ENCODE results near the gene LRRC8E. TPM values are rescaled to one million over a fixed set of nuclear protein-coding genes. Genes with fewer than 3 reads are reported as not detected.

The LRRC8E gene
- total RNA-seq, 1 experiment from 2014 or later = not detected

GRCh38 chr19:7905268-7905667 is 17.0 kb downstream of the LRRC8E start:
- Histone ChIP-seq H3K9me2 (replicated peaks; ENCODE audit: insufficient read depth, low read length) (no peaks in the 10 kb centered on the region), H4K20me1 (ENCODE audit: insufficient read depth, low read depth, low read length) (no peaks in the 10 kb centered on the region; the same call in 1 of the 2 replicates), H3K9ac (ENCODE audit: low read length) (peak overlapping the region; percentile 91), H3K4me1 (ENCODE audit: low read length) (peaks cover 19% of the 10 kb centered on the region), H3K36me3 (ENCODE audit: insufficient read depth, low read length) (no peaks in the 10 kb centered on the region), H3K4me3 (ENCODE audit: low read length) (peak overlapping the region; percentile 97; the same call in 1 of the 2 replicates), H3K79me2 (ENCODE audit: low read length) (peaks cover 27% of the 10 kb centered on the region), H3K9me3 (ENCODE audit: low read length) (no peaks in the 10 kb centered on the region), H3K27me3 (ENCODE audit: low read length) (no peaks in the 10 kb centered on the region), H3K4me2 (ENCODE audit: low read depth, low read length, poor library complexity, severe bottlenecking) (peak overlapping the region; percentile 94), H2AFZ (ENCODE audit: low read length) (no peak overlapping the region), H3K27ac (ENCODE audit: low read length) (no peak overlapping the region)
- no peak for DNase-seq

- H4K20me1 ChIP-seq (ENCODE audit: insufficient read depth, low read depth, low read length) = no peaks in the 10 kb centered on the region; the same call in 1 of the 2 replicates
- no peak overlapping the region for H3K4me3 ChIP-seq (ENCODE audit: low read length)
- no peak overlapping the region for H2AFZ ChIP-seq (ENCODE audit: low read length)
- H3K27ac ChIP-seq (ENCODE audit: low read length) = no peak overlapping the region
- DNase-seq = no peak
- H3K9me2 ChIP-seq (replicated peaks; ENCODE audit: insufficient read depth, low read length) = no peaks in the 10 kb centered on the region
- peaks cover 19% of the 10 kb centered on the region for H3K4me1 ChIP-seq (ENCODE audit: low read length)
- no peaks in the 10 kb centered on the region for H3K9me3 ChIP-seq (ENCODE audit: low read length)
- H3K36me3 ChIP-seq (ENCODE audit: insufficient read depth, low read length) = no peaks in the 10 kb centered on the region
- H3K4me2 ChIP-seq (ENCODE audit: low read depth, low read length, poor library complexity, severe bottlenecking) = no peak overlapping the region
- H3K27me3 ChIP-seq (ENCODE audit: low read length) = no peaks in the 10 kb centered on the region
- H3K9ac ChIP-seq (ENCODE audit: low read length) = 0 out of 2 replicates have a peak overlapping the region, but pooled peaks have one; percentile 10
- peaks cover 27% of the 10 kb centered on the region for H3K79me2 ChIP-seq (ENCODE audit: low read length)
These were observed 17.5 kb downstream of the LRRC8E start for GRCh38 chr19:7905859-7906258.

GRCh38 chr19:7907122-7907521 is 18.8 kb downstream of the LRRC8E start:
- Histone ChIP-seq H3K27me3 (ENCODE audit: low read length) (no peaks in the 10 kb centered on the region), H3K9me3 (ENCODE audit: low read length) (no peaks in the 10 kb centered on the region), H3K4me1 (ENCODE audit: low read length) (peaks cover 19% of the 10 kb centered on the region), H2AFZ (ENCODE audit: low read length) (no peak overlapping the region), H3K79me2 (ENCODE audit: low read length) (peaks cover 27% of the 10 kb centered on the region), H3K4me3 (ENCODE audit: low read length) (no peak overlapping the region), H4K20me1 (ENCODE audit: insufficient read depth, low read depth, low read length) (no peaks in the 10 kb centered on the region; the same call in 1 of the 2 replicates), H3K9ac (ENCODE audit: low read length) (no peak overlapping the region), H3K27ac (ENCODE audit: low read length) (no peak overlapping the region), H3K36me3 (ENCODE audit: insufficient read depth, low read length) (no peaks in the 10 kb centered on the region), H3K9me2 (replicated peaks; ENCODE audit: insufficient read depth, low read length) (no peaks in the 10 kb centered on the region), H3K4me2 (ENCODE audit: low read depth, low read length, poor library complexity, severe bottlenecking) (no peak overlapping the region)
- no peak for DNase-seq

GRCh38 chr19:7907544-7907943 is 19.2 kb downstream of the LRRC8E start:
- Histone ChIP-seq H4K20me1 (ENCODE audit: insufficient read depth, low read depth, low read length) (no peaks in the 10 kb centered on the region; the same call in 1 of the 2 replicates), H2AFZ (ENCODE audit: low read length) (no peak overlapping the region), H3K27me3 (ENCODE audit: low read length) (no peaks in the 10 kb centered on the region), H3K9me3 (ENCODE audit: low read length) (no peaks in the 10 kb centered on the region), H3K4me2 (ENCODE audit: low read depth, low read length, poor library complexity, severe bottlenecking) (no peak overlapping the region), H3K4me1 (ENCODE audit: low read length) (peaks cover 17% of the 10 kb centered on the region), H3K9me2 (replicated peaks; ENCODE audit: insufficient read depth, low read length) (no peaks in the 10 kb centered on the region), H3K27ac (ENCODE audit: low read length) (no peak overlapping the region), H3K4me3 (ENCODE audit: low read length) (no peak overlapping the region), H3K79me2 (ENCODE audit: low read length) (peaks cover 27% of the 10 kb centered on the region), H3K9ac (ENCODE audit: low read length) (no peak overlapping the region), H3K36me3 (ENCODE audit: insufficient read depth, low read length) (no peaks in the 10 kb centered on the region)
- DNase-seq = no peak

- DNase-seq = no peak
- H3K27me3 ChIP-seq (ENCODE audit: low read length) = no peaks in the 10 kb centered on the region
- H3K79me2 ChIP-seq (ENCODE audit: low read length) = peaks cover 27% of the 10 kb centered on the region
- H3K4me2 ChIP-seq (ENCODE audit: low read depth, low read length, poor library complexity, severe bottlenecking) = no peak overlapping the region
- H3K36me3 ChIP-seq (ENCODE audit: insufficient read depth, low read length) = no peaks in the 10 kb centered on the region
- H3K9ac ChIP-seq (ENCODE audit: low read length) = no peak overlapping the region
- H2AFZ ChIP-seq (ENCODE audit: low read length) = no peak overlapping the region
- no peak overlapping the region for H3K27ac ChIP-seq (ENCODE audit: low read length)
- peaks cover 11% of the 10 kb centered on the region for H3K4me1 ChIP-seq (ENCODE audit: low read length)
- H3K4me3 ChIP-seq (ENCODE audit: low read length) = no peak overlapping the region
- H4K20me1 ChIP-seq (ENCODE audit: insufficient read depth, low read depth, low read length) = no peaks in the 10 kb centered on the region; the same call in 1 of the 2 replicates
- no peaks in the 10 kb centered on the region for H3K9me3 ChIP-seq (ENCODE audit: low read length)
- H3K9me2 ChIP-seq (replicated peaks; ENCODE audit: insufficient read depth, low read length) = no peaks in the 10 kb centered on the region
These were observed 19.9 kb downstream of the LRRC8E start for GRCh38 chr19:7908078-7908699.

GRCh38 chr19:7908742-7909461 is 20.6 kb downstream of the LRRC8E start:
- Histone ChIP-seq H3K9ac (ENCODE audit: low read length) (no peak overlapping the region), H3K27me3 (ENCODE audit: low read length) (no peaks in the 10 kb centered on the region), H3K4me3 (ENCODE audit: low read length) (no peak overlapping the region), H3K4me1 (ENCODE audit: low read length) (peaks cover 9% of the 10 kb centered on the region), H3K4me2 (ENCODE audit: low read depth, low read length, poor library complexity, severe bottlenecking) (no peak overlapping the region), H4K20me1 (ENCODE audit: insufficient read depth, low read depth, low read length) (no peaks in the 10 kb centered on the region; the same call in 1 of the 2 replicates), H3K79me2 (ENCODE audit: low read length) (peaks cover 27% of the 10 kb centered on the region), H3K27ac (ENCODE audit: low read length) (no peak overlapping the region), H3K36me3 (ENCODE audit: insufficient read depth, low read length) (no peaks in the 10 kb centered on the region), H2AFZ (ENCODE audit: low read length) (no peak overlapping the region), H3K9me2 (replicated peaks; ENCODE audit: insufficient read depth, low read length) (no peaks in the 10 kb centered on the region), H3K9me3 (ENCODE audit: low read length) (no peaks in the 10 kb centered on the region)
- no peak for DNase-seq

- Histone ChIP-seq H3K27me3 (ENCODE audit: low read length) (no peaks in the 10 kb centered on the region), H4K20me1 (ENCODE audit: insufficient read depth, low read depth, low read length) (no peaks in the 10 kb centered on the region; the same call in 1 of the 2 replicates), H3K4me2 (ENCODE audit: low read depth, low read length, poor library complexity, severe bottlenecking) (no peak overlapping the region), H3K27ac (ENCODE audit: low read length) (no peak overlapping the region), H2AFZ (ENCODE audit: low read length) (no peak overlapping the region), H3K9ac (ENCODE audit: low read length) (no peak overlapping the region), H3K9me3 (ENCODE audit: low read length) (no peaks in the 10 kb centered on the region), H3K4me3 (ENCODE audit: low read length) (no peak overlapping the region), H3K79me2 (ENCODE audit: low read length) (peaks cover 22% of the 10 kb centered on the region), H3K36me3 (ENCODE audit: insufficient read depth, low read length) (no peaks in the 10 kb centered on the region), H3K9me2 (replicated peaks; ENCODE audit: insufficient read depth, low read length) (no peaks in the 10 kb centered on the region), H3K4me1 (ENCODE audit: low read length) (peaks cover 8% of the 10 kb centered on the region)
- DNase-seq = no peak
These were observed 21.3 kb downstream of the LRRC8E start for GRCh38 chr19:7909471-7910067.
